A549 (cell line): ENCODE data around the gene RUVBL1. TPM values are rescaled to one million over a fixed set of nuclear protein-coding genes. Genes with fewer than 3 reads are reported as not detected.

ENCODE experiments used
- ATAC-seq, 2 experiments: fragments of 200-7000 bp in 1 of 2; fragments of >200 bp in 1 of 2; cut with Nextera tagmentation in 1 of 2; cut with Tn5 transposase in 1 of 2; 3 replicates each; pipeline versions ENCODE4 v1.8.0 to v1.9.1; 2018 to 2020; ENCODE audit warnings: mild to moderate bottlenecking in 1 of 2, moderate library complexity in 1 of 2
- CTCF ChIA-PET: fragments of 300-600 bp; sonication (Branson Sonifier 250); formaldehyde crosslinking; extraction: SDS; loops from one replicate; lab custom pipeline; 2021; ENCODE audit warnings: antibody characterized with exemption, inconsistent platforms; lab: Yijun Ruan, JAX
- POLR2A ChIA-PET: fragments of 350-600 bp; formaldehyde crosslinking; extraction: SDS; loops from one replicate; lab custom pipeline; 2021; ENCODE audit warnings: antibody characterized with exemption, inconsistent platforms; lab: Yijun Ruan, JAX
- DNase-seq, 2 experiments: peaks; one replicate each; pipeline versions ENCODE4 v3.0.0 to v3.0.0-alpha.2; 2011 to 2016; ENCODE audit warnings: low read depth in 1 of 2, low spot score in 1 of 2
- FAIRE-seq: peaks from 2 replicates; lab custom pipeline; 2011; peaks lifted over from hg19 to GRCh38; lab: Jason Lieb, UNC
- H3K27ac ChIP-seq, 2 experiments: fragments of >200 bp; sonication (Bioruptor Twin); formaldehyde crosslinking; 3 replicates each; pipeline ENCODE4 v1.5.1; 2016 to 2017
- H3K4me1 ChIP-seq: fragments of >200 bp; sonication (Bioruptor Twin); formaldehyde crosslinking; 3 replicates; pipeline ENCODE4 v1.6.1; 2016
- H3K4me2 ChIP-seq: fragments of >200 bp; sonication (Bioruptor Twin); formaldehyde crosslinking; 3 replicates; pipeline ENCODE4 v1.6.1; 2016
- H3K4me3 ChIP-seq: fragments of >200 bp; sonication (Bioruptor Twin); formaldehyde crosslinking; 3 replicates; pipeline ENCODE4 v1.5.1; 2016
- H3K9me3 ChIP-seq: fragments of >200 bp; sonication (Bioruptor Twin); formaldehyde crosslinking; 3 replicates; pipeline ENCODE4 v1.6.1; 2016
- CBX8 ChIP-seq: fragments of 200-600 bp; sonication (generic); IDR thresholded peaks from 2 replicates; pipeline ENCODE4 v1.6.1; 2016
- CTCF ChIP-seq: fragments of >200 bp; sonication (Bioruptor Twin); formaldehyde crosslinking; IDR thresholded peaks from 3 replicates; pipeline ENCODE4 v1.5.1; 2016
- EHF ChIP-seq: fragments of 250-450 bp; sonication (Bioruptor Pico); IDR thresholded peaks from 2 replicates; pipeline ENCODE4 v1.5.0; 2020; ENCODE audit warnings: mild to moderate bottlenecking
- FOSB ChIP-seq: fragments of 250-450 bp; sonication (Bioruptor Pico); IDR thresholded peaks from 2 replicates; pipeline ENCODE4 v1.5.0; 2020; ENCODE audit warnings: mild to moderate bottlenecking, moderate library complexity
- FOSL2 ChIP-seq, 2 experiments: fragments of 450-650 bp in 1 of 2; fragments of >200 bp in 1 of 2; sonication (Bioruptor Twin) in 1 of 2; formaldehyde crosslinking; IDR thresholded peaks; 2 replicates each; pipeline versions ENCODE4 v1.5.0 to v1.6.1; 2016 to 2020; ENCODE audit warnings: mild to moderate bottlenecking in 1 of 2, moderate library complexity in 1 of 2
- FOXS1 ChIP-seq: fragments of 250-450 bp; sonication (Bioruptor Pico); IDR thresholded peaks from 2 replicates; pipeline ENCODE4 v1.5.0; 2020; ENCODE audit warnings: mild to moderate bottlenecking, moderate library complexity
- HOXA7 ChIP-seq: fragments of 250-450 bp; sonication (Bioruptor Pico); IDR thresholded peaks from 2 replicates; pipeline ENCODE4 v1.5.0; 2020; ENCODE audit warnings: mild to moderate bottlenecking, moderate library complexity
- JUNB ChIP-seq: fragments of >200 bp; sonication (Bioruptor Twin); formaldehyde crosslinking; IDR thresholded peaks from 2 replicates; pipeline ENCODE4 v1.6.1; 2016
- KDM5A ChIP-seq: fragments of 200-600 bp; sonication (generic); IDR thresholded peaks from 2 replicates; pipeline ENCODE4 v1.6.1; 2016; ENCODE audit warnings: antibody characterized with exemption, mild to moderate bottlenecking
- MAFK ChIP-seq: fragments of 450-650 bp; IDR thresholded peaks from 2 replicates; pipeline ENCODE4 v1.6.1; 2014; ENCODE audit not compliant: partially characterized antibody
- MAX ChIP-seq: IDR thresholded peaks from 2 replicates; pipeline ENCODE4 v1.6.1; 2012
- MAZ ChIP-seq: fragments of 150-350 bp; IDR thresholded peaks from 2 replicates; pipeline ENCODE4 v1.6.1; 2014; ENCODE audit warnings: antibody characterized with exemption, low read depth, low read length, borderline replicate concordance
- NR3C1 ChIP-seq: fragments of >200 bp; sonication (Bioruptor Twin); formaldehyde crosslinking; IDR thresholded peaks from 3 replicates; pipeline ENCODE4 v1.6.1; 2017
- PHF8 ChIP-seq: fragments of 200-600 bp; sonication (generic); IDR thresholded peaks from 2 replicates; pipeline ENCODE4 v1.6.1; 2016; ENCODE audit warnings: low read depth, mild to moderate bottlenecking, antibody characterized with exemption, moderate library complexity, borderline replicate concordance
- RARB ChIP-seq: fragments of 250-450 bp; sonication (Bioruptor Pico); IDR thresholded peaks from 2 replicates; pipeline ENCODE4 v1.8.0; 2021; ENCODE audit warnings: mild to moderate bottlenecking, moderate library complexity
- RNF2 ChIP-seq: fragments of 200-600 bp; sonication (generic); IDR thresholded peaks from 2 replicates; pipeline ENCODE4 v1.6.1; 2016; ENCODE audit warnings: low read depth, mild to moderate bottlenecking, antibody characterized with exemption, moderate library complexity, borderline replicate concordance
- TFCP2L1 ChIP-seq: fragments of 250-450 bp; sonication (Bioruptor Pico); IDR thresholded peaks from 2 replicates; pipeline ENCODE4 v1.5.0; 2021; ENCODE audit warnings: mild to moderate bottlenecking
- ZNF302 ChIP-seq: fragments of 250-450 bp; sonication (Bioruptor Pico); IDR thresholded peaks from 2 replicates; pipeline ENCODE4 v1.9.0; 2021; ENCODE audit warnings: inconsistent platforms, mild to moderate bottlenecking, moderate library complexity
- ZSCAN20 ChIP-seq: fragments of 250-450 bp; sonication (Bioruptor Pico); IDR thresholded peaks from 2 replicates; pipeline ENCODE4 v1.8.0; 2022; ENCODE audit warnings: mild to moderate bottlenecking, moderate library complexity
- WGBS: methylation state at CpG from one replicate; pipeline ENCODE4 v1.1.6; 2017; ENCODE audit errors: missing lambda C conversion rate; 5-methylcytosine and 5-hydroxymethylcytosine counted together
- polyA plus RNA-seq, 4 experiments: library from polyadenylated mRNA; depleted of rRNA in 3 of 4; stranded (reverse); fragments of >200 nt; fragmentation: RNase III in 1 of 4; extraction: RNeasy Plus Mini Kit Qiagen cat#74134 plus additional on column Dnase treatment in 1 of 4; gene quantifications; 2 replicates in 3 of 4; 3 replicates in 1 of 4; pipeline ENCODE4 v1.2.3, GENCODE V29; 2011 to 2017
- TF ChIP-seq, protein P1 (sequence below): fragments of 250-450 bp; sonication (Bioruptor Pico); IDR thresholded peaks from 2 replicates; pipeline ENCODE4 v1.5.0; 2020; ENCODE audit warnings: low read depth, mild to moderate bottlenecking, moderate library complexity
- TF ChIP-seq, protein P2 (sequence below): fragments of 450-650 bp; IDR thresholded peaks from 2 replicates; pipeline ENCODE4 v1.6.1; 2014; ENCODE audit warnings: antibody characterized with exemption
- TF ChIP-seq, protein P3 (sequence below): fragments of >200 bp; sonication (Bioruptor Twin); formaldehyde crosslinking; IDR thresholded peaks from 3 replicates; pipeline ENCODE4 v1.6.1; 2016
- TF ChIP-seq, protein P4 (sequence below): IDR thresholded peaks from 2 replicates; pipeline ENCODE4 v1.6.1; 2012

RUVBL1 gene
- polyA plus RNA-seq, 2 of the 4 experiments (the other 2 are of a cell fraction) = 105 to 144 TPM

- POLR2A ChIA-PET = no interaction called here
- no peak overlapping the region for H3K4me3 ChIP-seq
- TF ChIP-seq MAZ (no peak), ZNF302 (CRISPR knock-in tag) (no peak), NR3C1 (no peak), RARB (CRISPR knock-in tag) (no peak), FOSB (no peak), KDM5A (no peak), EHF (CRISPR knock-in tag) (no peak), HOXA7 (CRISPR knock-in tag) (no peak)
- TF ChIP-seq, protein P1, sequence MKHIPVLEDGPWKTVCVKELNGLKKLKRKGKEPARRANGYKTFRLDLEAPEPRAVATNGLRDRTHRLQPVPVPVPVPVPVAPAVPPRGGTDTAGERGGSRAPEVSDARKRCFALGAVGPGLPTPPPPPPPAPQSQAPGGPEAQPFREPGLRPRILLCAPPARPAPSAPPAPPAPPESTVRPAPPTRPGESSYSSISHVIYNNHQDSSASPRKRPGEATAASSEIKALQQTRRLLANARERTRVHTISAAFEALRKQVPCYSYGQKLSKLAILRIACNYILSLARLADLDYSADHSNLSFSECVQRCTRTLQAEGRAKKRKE (CRISPR knock-in tag) = no peak
- ATAC-seq (no peak), FAIRE-seq (no peak), DNase-seq (no peak)
- CTCF ChIA-PET = interaction anchor here (0.6 to 1.5 kb wide), 3 partner anchors 14 to 584 kb away, joined by 3 to 8 read pairs (median 3); no protein-coding TSS in a partner anchor
- peak overlapping the region; percentile 49 for H3K4me2 ChIP-seq
- H3K4me1 ChIP-seq = peaks cover 62% of the 10 kb centered on the region
- no peaks in the 10 kb centered on the region for H3K9me3 ChIP-seq
- peak overlapping the region; percentile 81 to 86 for H3K27ac ChIP-seq
- 56% methylated on average over 6 of the region's 6 CpGs for WGBS
Observed at GRCh38 chr3:128081226-128081625, 42.4 kb downstream of the RUVBL1 start.

DNA sequence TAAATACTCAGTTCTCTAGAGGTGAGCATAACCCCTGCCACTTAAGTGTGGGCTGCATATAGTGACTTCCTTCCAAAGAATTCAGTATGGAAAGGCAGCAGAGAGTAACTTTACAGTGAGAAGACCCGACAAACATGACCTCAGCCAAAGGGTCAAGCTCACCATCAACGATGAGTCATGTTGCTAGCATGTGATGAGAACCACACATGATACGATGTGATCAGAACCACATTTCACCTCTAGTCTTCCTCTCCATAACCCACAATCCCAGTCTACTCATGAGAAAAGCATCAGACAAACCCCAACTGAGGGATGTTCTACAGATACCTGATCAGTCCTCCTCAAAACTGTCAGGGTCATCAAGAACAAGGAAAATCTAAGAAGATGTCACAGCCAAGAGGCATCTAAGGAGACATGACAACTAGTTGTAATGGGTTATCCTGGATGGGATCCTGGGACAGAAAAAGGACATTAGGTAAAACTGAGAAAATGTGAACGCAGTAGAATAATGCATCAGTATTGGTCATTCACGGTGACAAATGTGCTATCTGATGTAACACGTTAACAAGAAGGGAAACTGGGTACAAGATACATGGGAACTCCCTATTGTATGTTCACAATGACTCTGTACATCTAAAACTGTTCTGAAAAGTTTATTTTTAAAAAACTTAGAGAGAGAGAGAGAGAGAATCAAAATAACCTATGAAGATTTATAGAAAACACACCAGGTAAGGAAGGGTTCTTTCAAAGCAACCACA, 43.1 kb downstream of the RUVBL1 start:
- Histone ChIP-seq H3K27ac (peak overlapping the region; percentile 81 to 86), H3K4me1 (peaks cover 66% of the 10 kb centered on the region), H3K4me3 (no peak overlapping the region), H3K9me3 (no peaks in the 10 kb centered on the region), H3K4me2 (peak overlapping the region; percentile 49)
- ChIA-PET POLR2A (no interaction called here), CTCF (interaction anchor here (1.0 to 1.4 kb wide), 4 partner anchors 13 to 528 kb away, joined by 3 to 7 read pairs (median 3); no protein-coding TSS in a partner anchor)
- 58% methylated on average over 5 of the region's 6 CpGs for WGBS
- DNase-seq (peak in 1 of 2 experiments; percentile 59), ATAC-seq (no peak), FAIRE-seq (no peak)
- no peak for TF ChIP-seq MAFK
- TF ChIP-seq FOSL2 (IDR thresholded peaks at IDR 0.05) = 0 out of 2 replicates have a peak, but pooled peaks have one; percentile 22
- peak; percentile 78 for TF ChIP-seq FOSL2 (CRISPR knock-in tag; IDR thresholded peaks at IDR 0.05)
- TF ChIP-seq CBX8 = no peak
- TF ChIP-seq, protein P2, sequence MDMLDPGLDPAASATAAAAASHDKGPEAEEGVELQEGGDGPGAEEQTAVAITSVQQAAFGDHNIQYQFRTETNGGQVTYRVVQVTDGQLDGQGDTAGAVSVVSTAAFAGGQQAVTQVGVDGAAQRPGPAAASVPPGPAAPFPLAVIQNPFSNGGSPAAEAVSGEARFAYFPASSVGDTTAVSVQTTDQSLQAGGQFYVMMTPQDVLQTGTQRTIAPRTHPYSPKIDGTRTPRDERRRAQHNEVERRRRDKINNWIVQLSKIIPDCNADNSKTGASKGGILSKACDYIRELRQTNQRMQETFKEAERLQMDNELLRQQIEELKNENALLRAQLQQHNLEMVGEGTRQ = peak; percentile 74

DNA sequence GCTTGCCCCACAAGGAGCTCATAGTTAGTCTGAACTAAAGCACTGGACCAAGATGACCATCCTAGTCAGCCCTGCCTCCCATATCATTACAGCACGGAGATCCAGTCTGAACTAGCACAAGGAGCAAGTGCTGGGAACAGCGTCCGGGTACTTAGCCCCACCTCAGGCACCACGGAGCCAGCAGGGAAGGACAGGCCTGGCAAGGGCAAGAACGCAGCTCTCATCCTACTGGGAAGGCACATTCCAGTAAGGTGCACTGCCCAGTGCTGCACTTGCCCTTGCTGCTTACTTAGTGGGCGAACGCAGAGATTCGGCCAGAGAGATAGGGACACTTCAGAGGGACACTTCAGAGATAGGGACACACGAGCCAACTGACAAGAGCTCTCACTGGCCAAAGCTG, 43.8 kb downstream of the RUVBL1 start:
- H3K4me2 ChIP-seq = peak overlapping the region; percentile 49

More for the DNA sequence above, 43.8 kb downstream of the RUVBL1 start:
- ChIA-PET POLR2A (no interaction called here), CTCF (interaction anchor here (1.0 to 1.4 kb wide), 4 partner anchors 12 to 529 kb away, joined by 3 to 7 read pairs (median 3); no protein-coding TSS in a partner anchor)
- peak overlapping the region; percentile 81 to 86 for H3K27ac ChIP-seq
- DNase-seq (no peak), FAIRE-seq (no peak), ATAC-seq (no peak)
- H3K4me1 ChIP-seq = peaks cover 68% of the 10 kb centered on the region
- 90% methylated on average over 5 of the region's 9 CpGs for WGBS
- H3K4me3 ChIP-seq = no peak overlapping the region
- TF ChIP-seq ZSCAN20 (CRISPR knock-in tag) = no peak
- TF ChIP-seq, protein P1 (CRISPR knock-in tag) = no peak
- TF ChIP-seq, protein P3, sequence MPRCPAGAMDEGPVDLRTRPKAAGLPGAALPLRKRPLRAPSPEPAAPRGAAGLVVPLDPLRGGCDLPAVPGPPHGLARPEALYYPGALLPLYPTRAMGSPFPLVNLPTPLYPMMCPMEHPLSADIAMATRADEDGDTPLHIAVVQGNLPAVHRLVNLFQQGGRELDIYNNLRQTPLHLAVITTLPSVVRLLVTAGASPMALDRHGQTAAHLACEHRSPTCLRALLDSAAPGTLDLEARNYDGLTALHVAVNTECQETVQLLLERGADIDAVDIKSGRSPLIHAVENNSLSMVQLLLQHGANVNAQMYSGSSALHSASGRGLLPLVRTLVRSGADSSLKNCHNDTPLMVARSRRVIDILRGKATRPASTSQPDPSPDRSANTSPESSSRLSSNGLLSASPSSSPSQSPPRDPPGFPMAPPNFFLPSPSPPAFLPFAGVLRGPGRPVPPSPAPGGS = no peak
- TF ChIP-seq RNF2 = no peak
- no peak for TF ChIP-seq MAX
- TF ChIP-seq JUNB = no peak
- no peak for TF ChIP-seq PHF8
- no peak for TF ChIP-seq TFCP2L1 (CRISPR knock-in tag)
- no peak for TF ChIP-seq FOXS1
- TF ChIP-seq CTCF = no peak
- TF ChIP-seq, protein P4, sequence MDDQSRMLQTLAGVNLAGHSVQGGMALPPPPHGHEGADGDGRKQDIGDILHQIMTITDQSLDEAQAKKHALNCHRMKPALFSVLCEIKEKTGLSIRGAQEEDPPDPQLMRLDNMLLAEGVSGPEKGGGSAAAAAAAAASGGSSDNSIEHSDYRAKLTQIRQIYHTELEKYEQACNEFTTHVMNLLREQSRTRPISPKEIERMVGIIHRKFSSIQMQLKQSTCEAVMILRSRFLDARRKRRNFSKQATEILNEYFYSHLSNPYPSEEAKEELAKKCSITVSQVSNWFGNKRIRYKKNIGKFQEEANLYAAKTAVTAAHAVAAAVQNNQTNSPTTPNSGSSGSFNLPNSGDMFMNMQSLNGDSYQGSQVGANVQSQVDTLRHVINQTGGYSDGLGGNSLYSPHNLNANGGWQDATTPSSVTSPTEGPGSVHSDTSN = no peak
- H3K9me3 ChIP-seq = no peaks in the 10 kb centered on the region
